Keratinocyte (primary cell): ENCODE measurements around the gene PIP4K2A.

ENCODE experiments used
- EZH2 ChIP-seq: IDR thresholded peaks from one replicate; pipeline ENCODE4 v1.6.1; 2012; ENCODE audit warnings: inconsistent platforms, mild to moderate bottlenecking, low read length, moderate library complexity
- TF ChIP-seq, protein P1 (sequence below), 3 experiments: IDR thresholded peaks in 1 of 3; conservative IDR thresholded peaks in 1 of 3; optimal IDR thresholded peaks in 1 of 3; 2 replicates in 2 of 3; 3 replicates in 1 of 3; pipeline versions ENCODE3 to v1.5.1; 2011; ENCODE audit warnings: low read length in 3 of 3, mild to moderate bottlenecking in 3 of 3, moderate library complexity in 2 of 3, control low read depth in 1 of 3, inconsistent platforms in 1 of 3; ENCODE audit not compliant: insufficient read depth in 2 of 3; ENCODE audit errors: extremely low read depth in 1 of 3

DNA sequence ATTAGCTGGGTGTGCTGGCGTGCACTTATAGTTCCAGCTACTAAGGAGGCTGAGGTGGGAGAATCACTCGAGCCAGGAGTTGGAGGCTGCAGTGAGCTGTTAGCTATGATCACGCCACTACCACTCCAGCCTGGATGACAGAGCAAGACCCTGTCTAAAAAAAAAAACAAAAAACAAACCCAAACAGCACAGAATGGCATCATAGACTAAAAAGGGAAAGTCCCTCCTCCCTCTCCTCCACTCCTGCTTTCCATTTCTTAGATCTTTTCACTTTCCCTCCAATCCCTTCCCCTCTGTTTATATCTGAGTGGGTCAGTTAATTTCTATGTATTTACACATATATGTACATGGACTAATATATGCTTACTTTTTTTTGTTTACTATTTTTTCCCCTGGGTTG, 10.4 kb upstream of the PIP4K2A start:
- TF ChIP-seq, protein P1, sequence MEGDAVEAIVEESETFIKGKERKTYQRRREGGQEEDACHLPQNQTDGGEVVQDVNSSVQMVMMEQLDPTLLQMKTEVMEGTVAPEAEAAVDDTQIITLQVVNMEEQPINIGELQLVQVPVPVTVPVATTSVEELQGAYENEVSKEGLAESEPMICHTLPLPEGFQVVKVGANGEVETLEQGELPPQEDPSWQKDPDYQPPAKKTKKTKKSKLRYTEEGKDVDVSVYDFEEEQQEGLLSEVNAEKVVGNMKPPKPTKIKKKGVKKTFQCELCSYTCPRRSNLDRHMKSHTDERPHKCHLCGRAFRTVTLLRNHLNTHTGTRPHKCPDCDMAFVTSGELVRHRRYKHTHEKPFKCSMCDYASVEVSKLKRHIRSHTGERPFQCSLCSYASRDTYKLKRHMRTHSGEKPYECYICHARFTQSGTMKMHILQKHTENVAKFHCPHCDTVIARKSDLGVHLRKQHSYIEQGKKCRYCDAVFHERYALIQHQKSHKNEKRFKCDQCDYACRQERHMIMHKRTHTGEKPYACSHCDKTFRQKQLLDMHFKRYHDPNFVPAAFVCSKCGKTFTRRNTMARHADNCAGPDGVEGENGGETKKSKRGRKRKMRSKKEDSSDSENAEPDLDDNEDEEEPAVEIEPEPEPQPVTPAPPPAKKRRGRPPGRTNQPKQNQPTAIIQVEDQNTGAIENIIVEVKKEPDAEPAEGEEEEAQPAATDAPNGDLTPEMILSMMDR (optimal IDR thresholded peaks at IDR 0.05 in 1 of 3, IDR thresholded peaks at IDR 0.05 in 1 of 3, conservative IDR thresholded peaks at IDR 0.05 in 1 of 3; ENCODE audit: extremely low read depth in 1 of 3, insufficient read depth in 2 of 3, low read length in 3 of 3), result no peak
- TF ChIP-seq EZH2, result no peak
